Spleen (tissue), 11 donors: Measurements from ENCODE around the gene ST8SIA4. TPM values are rescaled to one million over a fixed set of nuclear protein-coding genes. Genes with fewer than 3 reads are reported as not detected.
A peak's percentile ranks its signal among the peaks of the same experiment; 100 is the strongest.

Source experiments
- DNase-seq: peaks from one replicate; pipeline ENCODE4 v3.0.0-alpha.2; 2020
- H3K27ac ChIP-seq, 8 donors: fragments of 200-600 bp; sonication (generic) in 7 of 8; 1 replicate in 4 of 8; 2 replicates in 4 of 8; pipeline versions ENCODE4 v1.5.0 to v1.8.0; 2016 to 2021; ENCODE audit warnings: inconsistent platforms in 4 of 8, mild to moderate bottlenecking in 4 of 8, moderate library complexity in 1 of 8
- H3K27me3 ChIP-seq, 7 donors: fragments of 200-600 bp; sonication (generic) in 6 of 7; replicated peaks in 1 of 7; 1 replicate in 4 of 7; 2 replicates in 3 of 7; pipeline versions ENCODE4 v1.5.0 to v1.8.0; 2016 to 2021; ENCODE audit warnings: inconsistent platforms in 3 of 7, mild to moderate bottlenecking in 1 of 7
- H3K36me3 ChIP-seq, 6 donors: fragments of 200-600 bp; sonication (generic) in 5 of 6; 1 replicate in 4 of 6; 2 replicates in 2 of 6; pipeline versions ENCODE4 v1.5.0 to v1.8.0; 2016 to 2021; ENCODE audit warnings: inconsistent platforms in 2 of 6
- H3K4me1 ChIP-seq, 6 donors: fragments of 200-600 bp; sonication (generic) in 5 of 6; 1 replicate in 3 of 6; 2 replicates in 3 of 6; pipeline versions ENCODE4 v1.5.0 to v1.8.0; 2016 to 2021; ENCODE audit warnings: inconsistent platforms in 3 of 6
- H3K4me3 ChIP-seq, 8 donors: fragments of 200-600 bp; sonication (generic) in 7 of 8; 1 replicate in 4 of 8; 2 replicates in 4 of 8; pipeline versions ENCODE4 v1.5.0 to v1.8.0; 2016 to 2021; ENCODE audit warnings: inconsistent platforms in 4 of 8, mild to moderate bottlenecking in 4 of 8, moderate library complexity in 2 of 8
- H3K9me3 ChIP-seq, 8 donors: fragments of 200-600 bp; sonication (generic) in 7 of 8; 1 replicate in 4 of 8; 2 replicates in 4 of 8; pipeline versions ENCODE4 v1.5.0 to v1.8.0; 2016 to 2021; ENCODE audit warnings: inconsistent platforms in 4 of 8
- CTCF ChIP-seq, 11 experiments: fragments of 200-600 bp in 7 of 11; fragments of 450-650 bp in 4 of 11; sonication (generic) in 4 of 11; IDR thresholded peaks in 8 of 11; conservative IDR thresholded peaks in 3 of 11; 1 replicate in 7 of 11; 2 replicates in 4 of 11; pipeline versions ENCODE4 v1.4.0 to v1.8.0; 2016 to 2021; ENCODE audit warnings: antibody characterized with exemption in 11 of 11, inconsistent platforms in 4 of 11, mild to moderate bottlenecking in 1 of 11
- POLR2A ChIP-seq, 3 donors: fragments of 450-650 bp; IDR thresholded peaks; one replicate each; pipeline ENCODE4 v1.5.1; 2017; ENCODE audit warnings: antibody characterized with exemption in 3 of 3, mild to moderate bottlenecking in 1 of 3
- POLR2AphosphoS5 ChIP-seq, 3 donors: sonication (generic); formaldehyde crosslinking; IDR thresholded peaks; one replicate each; pipeline ENCODE4 v1.5.1; 2017; ENCODE audit warnings: antibody characterized with exemption in 3 of 3
- WGBS, 5 donors: extraction: QIAGEN DNeasy Blood & Tissue Kit in 3 of 5; methylation state at CpG; one replicate each; pipeline versions ENCODE4 v1.1.5 to v1.1.7; 2013 to 2018; 5-methylcytosine and 5-hydroxymethylcytosine counted together
- intact Hi-C: fragments of 100-400 bp; cut with DNase I; formaldehyde crosslinking; loops from one replicate; pipeline ENCODE4 v1.15.0; 2023; ENCODE audit warnings: low total_unique reads
- polyA plus RNA-seq, 3 donors: library from polyadenylated mRNA; stranded (reverse); fragments of 200-250 nt; gene quantifications; one replicate each; pipeline ENCODE4 v1.2.1, GENCODE V29; 2013
- total RNA-seq, 7 donors: library from RNA; depleted of rRNA in 3 of 7; stranded (reverse); fragments of >200 nt in 3 of 7; fragmentation: NEBNext Ultra II Directional in 4 of 7; extraction: Animal tissue kit (Norgen Biotek cat#: 25700) in 4 of 7; gene quantifications; one replicate each; pipeline versions ENCODE4 v1.1.0 to v1.2.1, GENCODE V29; 2016 to 2021
- donor health status: healthy with polysubstance abuse.
- donor health status: DM: no; HTN: no; CAD: no; lungs with moderate emphysema.
- donor health status: DM: no; HTN: no; CAD: no.
- donor health status: Bipolar disorder and iron deficiency.
- donor health status: healthy.
- donor health status: DM: no; HTN: no; CAD: no.
- donor health status: DM: yes; HTN: yes; CAD: no.

Gene ST8SIA4
- total and polyA plus RNA-seq, 10 donors: 6.5 to 56.1 (median 39.7) TPM

- WGBS, 5 donors: 65 to 86% (median 73%) methylated on average over 1 of the region's 1 CpG
- Histone ChIP-seq H3K36me3 (peaks cover 0 to 15% (median 0%) of the 10 kb centered on the region in 6 donors), H3K4me3 (no peak overlapping the region), H3K27me3 (no peaks in the 10 kb centered on the region), H3K4me1 (peaks cover 31 to 80% (median 66%) of the 10 kb centered on the region in 6 donors), H3K9me3 (no peaks in the 10 kb centered on the region), H3K27ac (peak overlapping the region; percentile 37 to 82 (median 72))
- no peak for TF ChIP-seq POLR2AphosphoS5 (IDR thresholded peaks at IDR 0.05)
- TF ChIP-seq POLR2A (IDR thresholded peaks at IDR 0.05): no peak
- no peak for TF ChIP-seq CTCF (IDR thresholded peaks at IDR 0.05 in 8 of 11, conservative IDR thresholded peaks at IDR 0.05 in 3 of 11)
- no peak for DNase-seq
- intact Hi-C loops: no loop called here
These were observed 47.8 kb downstream of the ST8SIA4 start for GRCh38 chr5:100855295-100855694.

- H3K27me3 ChIP-seq: no peaks in the 10 kb centered on the region
- intact Hi-C loops: no loop called here
- H3K9me3 ChIP-seq: no peaks in the 10 kb centered on the region
- H3K36me3 ChIP-seq: peaks cover 0 to 16% (median 0%) of the 10 kb centered on the region in 6 donors
- H3K4me3 ChIP-seq: no peak overlapping the region
- peak overlapping the region; percentile 37 to 82 (median 72) for H3K27ac ChIP-seq
- peaks cover 31 to 80% (median 66%) of the 10 kb centered on the region in 6 donors for H3K4me1 ChIP-seq
- no peak for DNase-seq
- TF ChIP-seq POLR2AphosphoS5 (IDR thresholded peaks at IDR 0.05) (no peak), POLR2A (IDR thresholded peaks at IDR 0.05) (no peak), CTCF (IDR thresholded peaks at IDR 0.05 in 8 of 11, conservative IDR thresholded peaks at IDR 0.05 in 3 of 11) (no peak)
These were observed 48.5 kb downstream of the ST8SIA4 start for GRCh38 chr5:100854591-100854990.

GRCh38 chr5:100853582-100853981 is 49.5 kb downstream of the ST8SIA4 start:
- intact Hi-C loops: no loop called here
- H3K4me3 ChIP-seq: peak overlapping the region in 1 of 8 donors; percentile 7
- no peak for TF ChIP-seq POLR2A (IDR thresholded peaks at IDR 0.05)
- TF ChIP-seq CTCF (IDR thresholded peaks at IDR 0.05 in 8 of 11, conservative IDR thresholded peaks at IDR 0.05 in 3 of 11): no peak
- TF ChIP-seq POLR2AphosphoS5 (IDR thresholded peaks at IDR 0.05): no peak
- DNase-seq: no peak
- no peaks in the 10 kb centered on the region for H3K9me3 ChIP-seq
- H3K27me3 ChIP-seq: no peaks in the 10 kb centered on the region
- H3K27ac ChIP-seq: peak overlapping the region; percentile 48 to 82 (median 72)
- H3K36me3 ChIP-seq: peaks cover 0 to 21% (median 0%) of the 10 kb centered on the region in 6 donors
- H3K4me1 ChIP-seq: peaks cover 27 to 74% (median 60%) of the 10 kb centered on the region in 6 donors

- no peak for DNase-seq
- H3K4me1 ChIP-seq: peaks cover 26 to 68% (median 54%) of the 10 kb centered on the region in 6 donors
- intact Hi-C loops: no loop called here
- peaks cover 0 to 21% (median 0%) of the 10 kb centered on the region in 6 donors for H3K36me3 ChIP-seq
- H3K27me3 ChIP-seq: no peaks in the 10 kb centered on the region
- TF ChIP-seq POLR2A (IDR thresholded peaks at IDR 0.05) (no peak), CTCF (IDR thresholded peaks at IDR 0.05 in 8 of 11, conservative IDR thresholded peaks at IDR 0.05 in 3 of 11) (no peak), POLR2AphosphoS5 (IDR thresholded peaks at IDR 0.05) (no peak)
- WGBS, 5 donors: 18 to 34% (median 26%) methylated on average over 3 of the region's 3 CpGs
- H3K4me3 ChIP-seq: peak overlapping the region in 1 of 8 donors; percentile 7
- H3K9me3 ChIP-seq: no peaks in the 10 kb centered on the region
- H3K27ac ChIP-seq: peak overlapping the region; percentile 22 to 82 (median 72)
These were observed 50.1 kb downstream of the ST8SIA4 start for GRCh38 chr5:100852988-100853449.
